Common myeloid progenitor, CD34-positive (primary cell): ENCODE data around the gene HOXD1.

Source experiments
- CTCF ChIA-PET: fragments of 350-600 bp; sonication (Branson Sonifier 250); formaldehyde crosslinking; loops from one replicate; lab custom pipeline; 2021; ENCODE audit warnings: antibody characterized with exemption; lab: Charles Lee
- POLR2A ChIA-PET: fragments of 350-600 bp; sonication (Branson Sonifier 250); formaldehyde crosslinking; loops from one replicate; lab custom pipeline; 2021; ENCODE audit warnings: antibody characterized with exemption; lab: Charles Lee
- DNase-seq, 3 donors: peaks; one replicate each; pipeline versions ENCODE4 v3.0.0 to v3.0.0-alpha.2; 2013
- H3K27ac ChIP-seq, 2 experiments: 1 replicate in 1 of 2; 2 replicates in 1 of 2; pipeline ENCODE4 v1.7.0; 2013; ENCODE audit warnings: inconsistent platforms in 2 of 2, low read length in 2 of 2, mild to moderate bottlenecking in 2 of 2, low read depth in 1 of 2, moderate library complexity in 1 of 2; ENCODE audit not compliant: severe bottlenecking in 2 of 2, insufficient read depth in 1 of 2, poor library complexity in 1 of 2
- H3K27me3 ChIP-seq, 5 experiments: replicated peaks in 2 of 5; 1 replicate in 3 of 5; 2 replicates in 2 of 5; pipeline versions ENCODE4 v1.6.1 to v1.7.0; 2013; ENCODE audit warnings: low read length in 4 of 5, mild to moderate bottlenecking in 2 of 5, moderate library complexity in 2 of 5, inconsistent platforms in 1 of 5; ENCODE audit not compliant: insufficient read depth in 5 of 5, control insufficient read depth in 4 of 5
- H3K36me3 ChIP-seq, 4 experiments: 1 replicate in 2 of 4; 2 replicates in 2 of 4; pipeline versions ENCODE4 v1.6.1 to v1.7.0; 2013; ENCODE audit warnings: low read length in 3 of 4, control low read depth in 1 of 4, mild to moderate bottlenecking in 1 of 4; ENCODE audit not compliant: control insufficient read depth in 4 of 4, insufficient read depth in 4 of 4
- H3K4me1 ChIP-seq, 4 experiments: 1 replicate in 3 of 4; 2 replicates in 1 of 4; pipeline versions ENCODE4 v1.6.1 to v1.7.1; 2013; ENCODE audit warnings: low read length in 3 of 4, mild to moderate bottlenecking in 3 of 4, control low read depth in 1 of 4, inconsistent platforms in 1 of 4, moderate library complexity in 1 of 4; ENCODE audit not compliant: control insufficient read depth in 4 of 4, insufficient read depth in 4 of 4; ENCODE audit errors: control extremely low read depth in 1 of 4
- H3K4me3 ChIP-seq, 7 experiments: 1 replicate in 4 of 7; 2 replicates in 3 of 7; pipeline versions ENCODE4 v1.5.1 to v1.7.0; 2013; ENCODE audit warnings: mild to moderate bottlenecking in 7 of 7, low read length in 6 of 7, moderate library complexity in 6 of 7, inconsistent platforms in 2 of 7, low read depth in 2 of 7, control low read depth in 1 of 7; ENCODE audit not compliant: insufficient read depth in 4 of 7, control insufficient read depth in 1 of 7; ENCODE audit errors: extremely low read depth in 1 of 7
- H3K9me3 ChIP-seq, 5 experiments: 1 replicate in 4 of 5; 2 replicates in 1 of 5; pipeline versions ENCODE4 v1.6.1 to v1.7.1; 2013; ENCODE audit warnings: low read length in 4 of 5, mild to moderate bottlenecking in 2 of 5, inconsistent platforms in 1 of 5, low read depth in 1 of 5, moderate library complexity in 1 of 5; ENCODE audit not compliant: control insufficient read depth in 4 of 5, insufficient read depth in 2 of 5; ENCODE audit errors: control extremely low read depth in 1 of 5
- WGBS: methylation state at CpG from one replicate; pipeline ENCODE4 v1.1.5; 2013; ENCODE audit not compliant: insufficient coverage; 5-methylcytosine and 5-hydroxymethylcytosine counted together

The HOXD1 gene

GRCh38 chr2:176199902-176200301 lies 11.4 kb downstream of the HOXD1 start:
- no peaks in the 10 kb centered on the region for H3K36me3 ChIP-seq
- peaks cover 12 to 62% (median 28%) of the 10 kb centered on the region in 5 experiments for H3K27me3 ChIP-seq
- no peak overlapping the region for H3K27ac ChIP-seq
- ChIA-PET CTCF (interaction anchor here (1.2 kb wide), 1 partner anchor 437 kb away, joined by 3 read pairs; no protein-coding TSS in a partner anchor), POLR2A (no interaction called here)
- H3K4me3 ChIP-seq = no peak overlapping the region
- DNase-seq = no peak
- H3K9me3 ChIP-seq = peaks cover 0 to 4% (median 0%) of the 10 kb centered on the region in 5 experiments
- no peaks in the 10 kb centered on the region for H3K4me1 ChIP-seq

- Histone ChIP-seq H3K4me1 (no peaks in the 10 kb centered on the region), H3K4me3 (no peak overlapping the region), H3K27ac (no peak overlapping the region), H3K9me3 (peaks cover 0 to 5% (median 0%) of the 10 kb centered on the region in 5 experiments), H3K27me3 (peaks cover 12 to 57% (median 25%) of the 10 kb centered on the region in 5 experiments), H3K36me3 (no peaks in the 10 kb centered on the region)
- no peak for DNase-seq
- ChIA-PET POLR2A (no interaction called here), CTCF (interaction anchor here (0.7 kb wide), 1 partner anchor 27 kb away, joined by 3 read pairs; no protein-coding TSS in a partner anchor)
- WGBS = 83% methylated on average over 16 of the region's 21 CpGs
These were observed 12.5 kb downstream of the HOXD1 start for GRCh38 chr2:176200971-176201370.

- Histone ChIP-seq H3K4me3 (no peak overlapping the region), H3K27ac (no peak overlapping the region), H3K9me3 (peaks cover 0 to 5% (median 0%) of the 10 kb centered on the region in 5 experiments), H3K36me3 (no peaks in the 10 kb centered on the region), H3K27me3 (peaks cover 5 to 44% (median 22%) of the 10 kb centered on the region in 5 experiments), H3K4me1 (no peaks in the 10 kb centered on the region)
- WGBS = 98% methylated on average over 6 of the region's 7 CpGs
- POLR2A ChIA-PET = no interaction called here
- CTCF ChIA-PET = interaction anchor here (1.4 kb wide), 1 partner anchor 10 kb away, joined by 4 read pairs; no protein-coding TSS in a partner anchor
- no peak for DNase-seq
These were observed 14.0 kb downstream of the HOXD1 start for GRCh38 chr2:176202491-176202890.

GRCh38 chr2:176205126-176205525 lies 16.7 kb downstream of the HOXD1 start:
- Histone ChIP-seq H3K9me3 (peaks cover 0 to 5% (median 0%) of the 10 kb centered on the region in 5 experiments), H3K27me3 (peaks cover 0 to 43% (median 14%) of the 10 kb centered on the region in 5 experiments), H3K36me3 (no peaks in the 10 kb centered on the region), H3K27ac (no peak overlapping the region), H3K4me1 (no peaks in the 10 kb centered on the region), H3K4me3 (no peak overlapping the region)
- ChIA-PET POLR2A (no interaction called here), CTCF (no interaction called here)
- DNase-seq = peak in 1 of 3 donors; percentile 20
- 100% methylated on average over 1 of the region's 1 CpG for WGBS

- no CpG with 5 or more reads among the region's 2 CpGs for WGBS
- Histone ChIP-seq H3K4me3 (no peak overlapping the region), H3K4me1 (no peaks in the 10 kb centered on the region), H3K9me3 (peaks cover 0 to 5% (median 0%) of the 10 kb centered on the region in 5 experiments), H3K27me3 (peaks cover 0 to 39% (median 13%) of the 10 kb centered on the region in 5 experiments), H3K36me3 (no peaks in the 10 kb centered on the region), H3K27ac (no peak overlapping the region)
- ChIA-PET POLR2A (no interaction called here), CTCF (interaction anchor here (0.5 kb wide), 1 partner anchor 272 kb away, joined by 3 read pairs; no protein-coding TSS in a partner anchor)
- no peak for DNase-seq
These were observed 17.7 kb downstream of the HOXD1 start for GRCh38 chr2:176206136-176206535.

GRCh38 chr2:176206682-176207081 lies 18.2 kb downstream of the HOXD1 start:
- Histone ChIP-seq H3K27ac (no peak overlapping the region), H3K4me1 (no peaks in the 10 kb centered on the region), H3K27me3 (peaks cover 0 to 34% (median 13%) of the 10 kb centered on the region in 5 experiments), H3K9me3 (peaks cover 0 to 5% (median 0%) of the 10 kb centered on the region in 5 experiments), H3K36me3 (no peaks in the 10 kb centered on the region), H3K4me3 (no peak overlapping the region)
- WGBS = 100% methylated on average over 1 of the region's 2 CpGs
- POLR2A ChIA-PET = no interaction called here
- CTCF ChIA-PET = interaction anchor here (0.5 kb wide), 1 partner anchor 272 kb away, joined by 3 read pairs; no protein-coding TSS in a partner anchor
- no peak for DNase-seq

- CTCF ChIA-PET = no interaction called here
- POLR2A ChIA-PET = no interaction called here
- Histone ChIP-seq H3K9me3 (no peaks in the 10 kb centered on the region), H3K36me3 (no peaks in the 10 kb centered on the region), H3K27ac (no peak overlapping the region), H3K4me3 (no peak overlapping the region), H3K27me3 (peaks cover 0 to 14% (median 4%) of the 10 kb centered on the region in 5 experiments), H3K4me1 (no peaks in the 10 kb centered on the region)
- WGBS = no CpG with 5 or more reads among the region's 1 CpG
- DNase-seq = no peak
These were observed 22.6 kb downstream of the HOXD1 start for GRCh38 chr2:176211110-176211509.
